Vagina (tissue), 2 donors: Measurements from ENCODE around the gene FSTL4. TPM values are rescaled to one million over a fixed set of nuclear protein-coding genes. Genes with fewer than 3 reads are reported as not detected.

Experiments used
- DNase-seq, 2 donors: peaks; one replicate each; pipeline ENCODE4 v3.0.0-alpha.2; 2017; ENCODE audit errors: extremely low spot score in 2 of 2
- H3K27ac ChIP-seq: fragments of 200-600 bp; sonication (generic); one replicate; pipeline ENCODE4 v1.5.1; 2019
- H3K27me3 ChIP-seq: fragments of 200-600 bp; sonication (generic); one replicate; pipeline ENCODE4 v1.5.1; 2019
- H3K36me3 ChIP-seq, 2 donors: fragments of 200-600 bp; sonication (generic); one replicate each; pipeline ENCODE4 v1.5.1; 2017 to 2019
- H3K4me1 ChIP-seq: fragments of 200-600 bp; sonication (generic); one replicate; pipeline ENCODE4 v1.5.1; 2019
- H3K4me3 ChIP-seq, 2 donors: fragments of 200-600 bp; sonication (generic); 1 replicate in 1 of 2; 2 replicates in 1 of 2; pipeline ENCODE4 v1.5.1; 2016 to 2019
- H3K9me3 ChIP-seq: fragments of 200-600 bp; sonication (generic); one replicate; pipeline ENCODE4 v1.5.1; 2019
- POLR2A ChIP-seq, 2 donors: fragments of 450-650 bp; IDR thresholded peaks; one replicate each; pipeline ENCODE4 v1.6.1; 2017; ENCODE audit warnings: antibody characterized with exemption in 2 of 2, mild to moderate bottlenecking in 2 of 2, moderate library complexity in 2 of 2
- POLR2AphosphoS5 ChIP-seq, 2 donors: sonication (generic); formaldehyde crosslinking; IDR thresholded peaks; one replicate each; pipeline ENCODE4 v1.9.0; 2017; ENCODE audit warnings: antibody characterized with exemption in 2 of 2, mild to moderate bottlenecking in 2 of 2, low read depth in 1 of 2; ENCODE audit not compliant: insufficient read depth in 1 of 2
- intact Hi-C: fragments of 100-400 bp; cut with DNase I; formaldehyde crosslinking; loops from one replicate; pipeline ENCODE4 v1.15.1; 2023
- total RNA-seq: library from RNA; depleted of rRNA; stranded (reverse); fragments of >200 nt; gene quantifications from one replicate; pipeline ENCODE4 v1.2.3, GENCODE V29; 2016
- TF ChIP-seq, protein P1 (sequence below), 3 experiments: fragments of 450-650 bp in 2 of 3; fragments of 200-600 bp in 1 of 3; sonication (generic) in 1 of 3; IDR thresholded peaks; one replicate each; pipeline ENCODE4 v1.5.1; 2017 to 2019; ENCODE audit warnings: antibody characterized with exemption in 3 of 3, mild to moderate bottlenecking in 2 of 3, moderate library complexity in 2 of 3

FSTL4 gene
- total RNA-seq, 1 donor from 2014 or later: 3.7 TPM

DNA sequence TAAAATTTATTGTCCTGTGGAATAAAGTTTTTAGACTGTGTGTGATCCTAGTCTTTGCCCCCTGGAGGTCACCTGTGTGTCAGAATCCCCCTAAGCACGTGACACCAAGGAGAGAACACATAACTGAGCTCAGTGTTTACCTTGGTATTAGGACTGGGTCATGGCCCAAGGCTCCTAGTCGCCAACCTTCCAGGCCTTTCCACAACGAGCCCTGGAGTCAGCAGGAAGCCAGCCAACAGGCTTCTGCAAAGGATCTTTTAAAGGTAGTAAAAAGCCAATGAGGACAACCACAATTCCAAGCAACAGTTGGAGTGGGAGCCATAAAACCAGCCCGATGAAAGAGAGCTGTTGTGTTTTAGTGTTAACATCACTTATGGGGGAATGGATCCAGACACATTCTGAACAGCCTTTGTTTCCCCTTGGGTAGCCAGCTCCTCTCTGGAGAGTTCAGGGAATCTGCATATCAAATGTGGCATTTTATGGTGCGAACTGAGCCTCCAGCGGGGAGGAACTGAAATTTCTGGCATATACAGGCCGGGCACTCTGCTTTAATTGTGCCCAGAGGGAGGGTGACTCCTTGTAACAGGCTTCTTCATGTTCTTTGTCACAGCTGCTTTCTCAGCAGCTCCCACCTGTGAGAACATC is 239.9 kb downstream of the FSTL4 start:
- no peak overlapping the region for H3K4me3 ChIP-seq
- H3K4me1 ChIP-seq: peaks cover 40% of the 10 kb centered on the region
- TF ChIP-seq, protein P1, sequence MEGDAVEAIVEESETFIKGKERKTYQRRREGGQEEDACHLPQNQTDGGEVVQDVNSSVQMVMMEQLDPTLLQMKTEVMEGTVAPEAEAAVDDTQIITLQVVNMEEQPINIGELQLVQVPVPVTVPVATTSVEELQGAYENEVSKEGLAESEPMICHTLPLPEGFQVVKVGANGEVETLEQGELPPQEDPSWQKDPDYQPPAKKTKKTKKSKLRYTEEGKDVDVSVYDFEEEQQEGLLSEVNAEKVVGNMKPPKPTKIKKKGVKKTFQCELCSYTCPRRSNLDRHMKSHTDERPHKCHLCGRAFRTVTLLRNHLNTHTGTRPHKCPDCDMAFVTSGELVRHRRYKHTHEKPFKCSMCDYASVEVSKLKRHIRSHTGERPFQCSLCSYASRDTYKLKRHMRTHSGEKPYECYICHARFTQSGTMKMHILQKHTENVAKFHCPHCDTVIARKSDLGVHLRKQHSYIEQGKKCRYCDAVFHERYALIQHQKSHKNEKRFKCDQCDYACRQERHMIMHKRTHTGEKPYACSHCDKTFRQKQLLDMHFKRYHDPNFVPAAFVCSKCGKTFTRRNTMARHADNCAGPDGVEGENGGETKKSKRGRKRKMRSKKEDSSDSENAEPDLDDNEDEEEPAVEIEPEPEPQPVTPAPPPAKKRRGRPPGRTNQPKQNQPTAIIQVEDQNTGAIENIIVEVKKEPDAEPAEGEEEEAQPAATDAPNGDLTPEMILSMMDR (IDR thresholded peaks at IDR 0.05): no peak
- TF ChIP-seq POLR2AphosphoS5 (IDR thresholded peaks at IDR 0.05; ENCODE audit: insufficient read depth in 1 of 2, low read depth in 1 of 2): no peak
- no peak for TF ChIP-seq POLR2A (IDR thresholded peaks at IDR 0.05)
- H3K27ac ChIP-seq: no peak overlapping the region
- H3K27me3 ChIP-seq: no peaks in the 10 kb centered on the region
- DNase-seq: peak; percentile 31 to 56
- peaks cover 6% of the 10 kb centered on the region for H3K9me3 ChIP-seq
- intact Hi-C loops: no loop called here
- H3K36me3 ChIP-seq: no peaks in the 10 kb centered on the region

DNA sequence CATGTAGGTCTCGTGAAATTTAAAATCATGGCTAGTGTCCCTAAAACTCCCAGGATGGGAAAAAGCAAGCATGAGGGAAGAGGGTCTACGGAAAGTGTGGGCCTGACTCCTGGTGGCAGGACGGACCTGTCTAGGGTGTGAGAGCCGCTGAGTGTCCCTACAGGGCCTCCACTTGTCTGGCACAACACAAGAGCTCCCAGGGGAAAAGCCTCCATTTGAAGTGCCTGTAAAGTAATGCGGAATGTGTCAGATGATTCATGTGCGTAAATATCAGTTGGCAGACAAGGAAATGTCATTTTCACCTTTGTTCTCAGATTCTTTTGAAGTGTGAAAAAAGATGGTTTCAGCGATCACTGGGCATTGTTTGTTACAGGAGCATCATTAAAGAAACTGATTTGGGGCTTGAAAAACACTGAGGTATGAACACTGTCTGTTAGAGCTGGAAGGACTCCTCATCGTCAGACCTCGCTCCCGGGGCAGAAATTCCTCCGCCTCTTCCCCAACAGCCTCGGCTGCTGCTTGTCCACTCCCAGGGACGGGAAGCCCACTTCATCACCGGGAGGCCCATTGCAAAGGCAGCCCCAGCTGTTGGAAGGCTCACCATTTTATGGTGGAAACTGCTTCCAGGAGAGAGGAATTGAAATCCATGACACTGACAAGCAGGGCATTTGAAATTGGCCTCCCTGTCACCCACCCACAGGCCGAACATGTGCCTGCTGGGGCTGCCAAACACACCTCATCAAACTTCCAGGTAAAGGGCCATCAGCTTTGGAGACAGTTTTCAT is 240.8 kb downstream of the FSTL4 start:
- DNase-seq: peak; percentile 72 to 79
- H3K27ac ChIP-seq: no peak overlapping the region
- intact Hi-C loops: no loop called here
- H3K36me3 ChIP-seq: no peaks in the 10 kb centered on the region
- no peaks in the 10 kb centered on the region for H3K27me3 ChIP-seq
- TF ChIP-seq POLR2A (IDR thresholded peaks at IDR 0.05) (no peak), POLR2AphosphoS5 (IDR thresholded peaks at IDR 0.05; ENCODE audit: insufficient read depth in 1 of 2, low read depth in 1 of 2) (no peak)
- TF ChIP-seq, protein P1 (IDR thresholded peaks at IDR 0.05): no peak
- H3K9me3 ChIP-seq: no peaks in the 10 kb centered on the region
- no peak overlapping the region for H3K4me3 ChIP-seq
- peaks cover 40% of the 10 kb centered on the region for H3K4me1 ChIP-seq

DNA sequence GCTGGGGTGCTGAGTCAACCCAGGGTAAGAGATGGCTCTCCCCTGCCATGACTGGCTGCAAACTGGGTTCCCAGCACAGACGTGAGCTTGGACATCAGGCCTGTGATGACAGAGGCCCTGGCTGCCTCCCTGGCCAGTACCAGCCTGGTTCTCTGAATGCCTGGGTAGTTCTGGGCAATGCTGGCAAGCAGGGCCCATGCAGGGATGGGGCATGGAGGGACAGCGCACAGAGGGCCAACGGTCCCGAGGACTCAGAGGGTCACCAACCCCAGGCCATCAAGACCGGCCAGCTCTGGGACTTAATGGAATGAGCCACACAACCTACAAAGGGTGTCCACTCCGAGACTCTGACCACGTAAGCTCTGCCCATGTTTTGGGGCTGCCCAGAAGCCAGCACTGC is 241.4 kb downstream of the FSTL4 start:
- DNase-seq: peak; percentile 71 to 72
- intact Hi-C loops: no loop called here

DNA sequence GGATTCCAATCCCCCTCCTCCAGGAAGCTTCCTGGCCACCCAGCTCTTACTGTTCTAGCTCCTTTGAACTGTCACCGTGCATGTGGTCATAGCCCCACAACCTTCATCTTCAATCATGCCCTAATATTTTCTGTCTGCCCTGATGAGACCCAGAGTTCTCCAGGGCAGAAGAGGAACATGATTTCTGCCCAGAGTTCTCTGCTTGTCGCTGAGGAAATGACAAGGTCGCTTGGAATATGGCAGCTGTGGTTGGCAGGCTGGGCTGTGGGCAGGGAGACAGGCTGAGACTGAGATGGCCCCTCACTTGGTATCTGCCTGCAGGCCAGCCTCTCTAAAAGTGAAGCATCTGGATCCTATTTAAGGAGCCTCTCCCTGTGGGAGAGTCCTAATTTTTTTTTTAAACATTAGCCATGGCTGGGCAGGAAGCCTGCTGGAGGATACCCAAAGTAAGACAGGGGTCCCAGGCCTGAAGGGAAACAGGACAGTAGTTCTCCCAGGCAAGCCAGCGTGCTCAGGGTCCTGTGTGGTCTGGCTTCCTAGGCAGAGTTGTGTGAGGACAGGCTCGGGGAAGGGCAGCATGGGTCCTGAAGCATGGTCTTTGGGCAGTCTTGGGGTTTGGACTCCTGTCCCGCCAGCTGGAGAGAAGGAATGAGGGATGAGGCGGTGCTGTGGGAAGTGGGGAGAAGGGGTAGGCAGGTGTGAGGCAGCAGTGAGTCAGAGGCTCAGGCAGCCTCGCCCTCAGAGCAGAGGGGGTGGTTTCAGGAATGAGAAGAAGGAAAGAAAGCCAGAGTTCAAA is 242.1 kb downstream of the FSTL4 start:
- Histone ChIP-seq H3K4me3 (no peak overlapping the region), H3K4me1 (peaks cover 40% of the 10 kb centered on the region), H3K27ac (no peak overlapping the region), H3K9me3 (no peaks in the 10 kb centered on the region), H3K36me3 (no peaks in the 10 kb centered on the region), H3K27me3 (no peaks in the 10 kb centered on the region)
- DNase-seq: peak; percentile 46 to 72
- TF ChIP-seq POLR2AphosphoS5 (IDR thresholded peaks at IDR 0.05; ENCODE audit: insufficient read depth in 1 of 2, low read depth in 1 of 2): no peak
- TF ChIP-seq, protein P1 (IDR thresholded peaks at IDR 0.05): no peak
- no peak for TF ChIP-seq POLR2A (IDR thresholded peaks at IDR 0.05)
- intact Hi-C loops: no loop called here

More for the DNA sequence above, 241.4 kb downstream of the FSTL4 start:
- peaks cover 40% of the 10 kb centered on the region for H3K4me1 ChIP-seq
- no peak for TF ChIP-seq POLR2AphosphoS5 (IDR thresholded peaks at IDR 0.05; ENCODE audit: insufficient read depth in 1 of 2, low read depth in 1 of 2)
- H3K27me3 ChIP-seq: no peaks in the 10 kb centered on the region
- H3K9me3 ChIP-seq: no peaks in the 10 kb centered on the region
- H3K4me3 ChIP-seq: no peak overlapping the region
- no peaks in the 10 kb centered on the region for H3K36me3 ChIP-seq
- H3K27ac ChIP-seq: no peak overlapping the region
